Gastrocnemius medialis (tissue), 4 donors: Measurements from ENCODE around the gene ACTR5. TPM values are rescaled to one million over a fixed set of nuclear protein-coding genes. Genes with fewer than 3 reads are reported as not detected.

ENCODE experiments used
- ATAC-seq, 2 donors: fragments of 150-250 bp; one replicate each; pipeline ENCODE4 v1.9.1; 2016
- DNase-seq, 2 donors: peaks; one replicate each; pipeline ENCODE4 v3.0.0-alpha.2; 2019
- H3K27ac ChIP-seq, 4 donors: fragments of 200-600 bp; sonication (generic); 1 replicate in 1 of 4; 2 replicates in 3 of 4; pipeline ENCODE4 v1.5.1; 2016 to 2018; ENCODE audit warnings: mild to moderate bottlenecking in 2 of 4, moderate library complexity in 1 of 4
- H3K27me3 ChIP-seq, 3 donors: fragments of 200-600 bp; sonication (generic) in 2 of 3; 1 replicate in 1 of 3; 2 replicates in 2 of 3; pipeline versions ENCODE4 v1.5.1 to v1.6.0; 2016 to 2019; ENCODE audit warnings: mild to moderate bottlenecking in 1 of 3, moderate library complexity in 1 of 3
- H3K36me3 ChIP-seq, 2 donors: fragments of 200-600 bp; sonication (generic) in 1 of 2; one replicate each; pipeline ENCODE4 v1.5.1; 2017 to 2018
- H3K4me1 ChIP-seq, 2 donors: fragments of 200-600 bp; sonication (generic) in 1 of 2; one replicate each; pipeline ENCODE4 v1.5.1; 2016 to 2017; ENCODE audit warnings: mild to moderate bottlenecking in 2 of 2
- H3K4me3 ChIP-seq, 4 donors: fragments of 200-600 bp; sonication (generic) in 3 of 4; 1 replicate in 1 of 4; 2 replicates in 3 of 4; pipeline ENCODE4 v1.5.1; 2016 to 2019; ENCODE audit warnings: mild to moderate bottlenecking in 2 of 4
- H3K9me3 ChIP-seq, 3 donors: fragments of 200-600 bp; sonication (generic) in 2 of 3; 1 replicate in 1 of 3; 2 replicates in 2 of 3; pipeline ENCODE4 v1.5.1; 2016 to 2019
- CTCF ChIP-seq, 5 experiments: fragments of 450-650 bp in 3 of 5; fragments of 200-600 bp in 2 of 5; sonication (generic) in 2 of 5; IDR thresholded peaks in 4 of 5; conservative IDR thresholded peaks in 1 of 5; 1 replicate in 4 of 5; 2 replicates in 1 of 5; pipeline ENCODE4 v1.5.1; 2016 to 2019; ENCODE audit warnings: antibody characterized with exemption in 5 of 5, mild to moderate bottlenecking in 3 of 5, moderate library complexity in 3 of 5
- POLR2A ChIP-seq, 2 donors: fragments of 450-650 bp; IDR thresholded peaks; one replicate each; pipeline ENCODE4 v1.6.1; 2017; ENCODE audit warnings: antibody characterized with exemption in 2 of 2, mild to moderate bottlenecking in 2 of 2, moderate library complexity in 2 of 2
- in situ Hi-C, 4 donors: fragments of 200-750 bp; cut with MboI; loops; one replicate each; pipeline versions ENCODE4 v1.15.0 to v1.8.0; 2017; ENCODE audit warnings: low sequenced_read_pairs in 4 of 4
- intact Hi-C: fragments of 100-400 bp; cut with DNase I; formaldehyde crosslinking; loops from one replicate; pipeline ENCODE4 v1.15.1; 2023; ENCODE audit warnings: low total_unique reads
- total RNA-seq, 4 donors: library from RNA; depleted of rRNA; stranded (reverse); fragments of >200 nt; gene quantifications; one replicate each; pipeline versions ENCODE4 v1.1.0 to v1.2.3, GENCODE V29; 2016

Gene ACTR5
- total RNA-seq, 4 donors from 2014 or later: 6.3 to 10.0 (median 8.0) TPM

DNA sequence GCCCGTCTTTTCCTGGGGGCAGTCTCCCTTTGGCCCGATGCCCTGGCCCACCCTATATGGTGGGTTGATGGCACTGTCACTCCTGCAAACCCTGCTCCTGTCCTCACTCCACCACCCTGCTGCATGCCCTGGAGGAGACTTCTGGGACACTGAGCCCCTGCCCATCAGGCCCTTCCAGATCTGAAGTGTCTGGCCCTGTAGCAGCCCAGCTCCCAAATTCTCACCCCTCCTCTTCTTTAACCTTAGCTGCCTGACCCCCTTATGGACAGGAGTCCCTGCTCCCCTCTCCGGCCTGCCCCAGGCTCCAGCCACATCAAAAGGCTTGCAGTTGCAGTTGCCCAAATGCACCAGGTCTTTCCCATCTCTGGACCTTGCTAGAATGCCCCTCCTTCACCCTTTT is 44.7 kb upstream of the ACTR5 start:
- in situ Hi-C loops: no loop called here
- Histone ChIP-seq H3K9me3 (no peaks in the 10 kb centered on the region), H3K27ac (no peak overlapping the region), H3K27me3 (peaks cover 8 to 21% (median 11%) of the 10 kb centered on the region in 3 donors), H3K4me3 (no peak overlapping the region), H3K36me3 (no peaks in the 10 kb centered on the region), H3K4me1 (no peaks in the 10 kb centered on the region)
- no peak for ATAC-seq
- intact Hi-C loops: no loop called here
- TF ChIP-seq CTCF (IDR thresholded peaks at IDR 0.05 in 4 of 5, conservative IDR thresholded peaks at IDR 0.05 in 1 of 5) (no peak), POLR2A (IDR thresholded peaks at IDR 0.05) (no peak)
- no peak for DNase-seq

- ATAC-seq (no peak), DNase-seq (no peak)
- in situ Hi-C loops (no loop called here), intact Hi-C loops (no loop called here)
- Histone ChIP-seq H3K27me3 (peaks cover 8 to 18% (median 11%) of the 10 kb centered on the region in 3 donors), H3K36me3 (no peaks in the 10 kb centered on the region), H3K27ac (no peak overlapping the region), H3K9me3 (no peaks in the 10 kb centered on the region), H3K4me3 (no peak overlapping the region), H3K4me1 (no peaks in the 10 kb centered on the region)
- TF ChIP-seq CTCF (IDR thresholded peaks at IDR 0.05 in 4 of 5, conservative IDR thresholded peaks at IDR 0.05 in 1 of 5) (no peak), POLR2A (IDR thresholded peaks at IDR 0.05) (no peak)
Observed at GRCh38 chr20:38704136-38704535, 44.1 kb upstream of the ACTR5 start.

DNA sequence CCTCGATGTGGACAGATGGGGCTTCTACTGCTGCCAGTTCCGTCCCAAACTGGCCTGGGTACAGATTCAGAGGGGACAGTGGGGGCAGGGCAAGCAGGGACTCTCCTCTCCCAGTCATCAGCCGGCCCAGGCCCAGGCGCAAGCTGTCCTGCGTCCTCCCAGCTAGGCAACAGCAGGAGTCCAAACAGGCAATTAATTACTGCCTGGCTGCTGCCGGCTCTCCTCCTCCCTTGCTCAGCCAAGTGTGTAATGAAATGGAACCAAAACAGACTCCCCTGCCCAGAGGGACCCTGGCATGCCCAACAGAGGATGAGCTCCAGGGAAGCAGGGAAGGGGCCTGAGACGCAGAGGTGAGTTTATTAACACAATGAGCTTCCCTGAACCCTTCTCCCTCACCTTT is 41.8 kb upstream of the ACTR5 start:
- H3K4me3 ChIP-seq: no peak overlapping the region
- no peak overlapping the region for H3K27ac ChIP-seq
- H3K9me3 ChIP-seq: no peaks in the 10 kb centered on the region
- in situ Hi-C loops (no loop called here), intact Hi-C loops (no loop called here)
- peaks cover 0 to 9% (median 8%) of the 10 kb centered on the region in 3 donors for H3K27me3 ChIP-seq
- DNase-seq (no peak), ATAC-seq (no peak)
- no peaks in the 10 kb centered on the region for H3K36me3 ChIP-seq
- no peak for TF ChIP-seq POLR2A (IDR thresholded peaks at IDR 0.05)
- TF ChIP-seq CTCF (IDR thresholded peaks at IDR 0.05 in 4 of 5, conservative IDR thresholded peaks at IDR 0.05 in 1 of 5): no peak
- no peaks in the 10 kb centered on the region for H3K4me1 ChIP-seq

DNA sequence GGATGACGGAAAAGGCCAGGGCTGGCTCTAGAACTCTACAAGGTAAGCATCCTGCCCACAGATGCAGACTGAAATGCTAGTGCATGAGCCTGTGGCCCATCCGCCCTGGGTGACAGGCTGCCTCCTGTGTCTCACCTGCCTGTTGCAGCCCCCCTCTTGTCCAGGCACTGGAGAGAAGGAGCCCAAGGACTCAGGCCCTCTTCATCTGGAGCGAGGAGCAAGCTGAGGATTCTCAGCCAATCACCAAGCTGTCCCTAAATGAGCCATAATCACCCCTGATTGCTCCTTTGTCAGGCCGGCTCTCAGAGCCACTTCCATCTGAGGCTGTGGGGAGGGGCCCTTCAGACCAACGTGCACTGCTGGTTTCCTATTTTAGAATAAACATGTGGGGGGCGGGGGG is 34.0 kb upstream of the ACTR5 start:
- Histone ChIP-seq H3K27me3 (peaks cover 17 to 38% (median 21%) of the 10 kb centered on the region in 3 donors), H3K36me3 (no peaks in the 10 kb centered on the region), H3K4me3 (no peak overlapping the region), H3K27ac (no peak overlapping the region), H3K9me3 (no peaks in the 10 kb centered on the region), H3K4me1 (no peaks in the 10 kb centered on the region)
- in situ Hi-C loops: no loop called here
- intact Hi-C loops: no loop called here
- DNase-seq: no peak
- TF ChIP-seq CTCF (IDR thresholded peaks at IDR 0.05 in 4 of 5, conservative IDR thresholded peaks at IDR 0.05 in 1 of 5) (no peak), POLR2A (IDR thresholded peaks at IDR 0.05) (no peak)
- no peak for ATAC-seq

GRCh38 chr20:38715646-38716045 is 32.6 kb upstream of the ACTR5 start:
- Histone ChIP-seq H3K27ac (no peak overlapping the region), H3K4me1 (no peaks in the 10 kb centered on the region), H3K4me3 (no peak overlapping the region), H3K36me3 (no peaks in the 10 kb centered on the region), H3K9me3 (no peaks in the 10 kb centered on the region), H3K27me3 (peaks cover 23 to 47% (median 24%) of the 10 kb centered on the region in 3 donors)
- TF ChIP-seq POLR2A (IDR thresholded peaks at IDR 0.05) (no peak), CTCF (IDR thresholded peaks at IDR 0.05 in 4 of 5, conservative IDR thresholded peaks at IDR 0.05 in 1 of 5) (no peak)
- no peak for DNase-seq
- in situ Hi-C loops: no loop called here
- ATAC-seq: no peak
- intact Hi-C loops: no loop called here
